Spleen (tissue), 7 donors: Measurements from ENCODE around the gene TTC21A.

Source experiments
- POLR2A ChIP-seq, 3 donors: fragments of 450-650 bp; IDR thresholded peaks; one replicate each; pipeline ENCODE4 v1.5.1; 2017; ENCODE audit warnings: antibody characterized with exemption in 3 of 3, mild to moderate bottlenecking in 1 of 3
- TF ChIP-seq, protein P1 (sequence below), 11 experiments: fragments of 200-600 bp in 7 of 11; fragments of 450-650 bp in 4 of 11; sonication (generic) in 4 of 11; IDR thresholded peaks in 8 of 11; conservative IDR thresholded peaks in 3 of 11; 1 replicate in 7 of 11; 2 replicates in 4 of 11; pipeline versions ENCODE4 v1.4.0 to v1.8.0; 2016 to 2021; ENCODE audit warnings: antibody characterized with exemption in 11 of 11, inconsistent platforms in 4 of 11, mild to moderate bottlenecking in 1 of 11
- donor health status: DM: no; HTN: no; CAD: no; lungs with moderate emphysema.
- donor health status: DM: no; HTN: no; CAD: no.
- donor health status: DM: no; HTN: no; CAD: no.

- TF ChIP-seq, protein P1, sequence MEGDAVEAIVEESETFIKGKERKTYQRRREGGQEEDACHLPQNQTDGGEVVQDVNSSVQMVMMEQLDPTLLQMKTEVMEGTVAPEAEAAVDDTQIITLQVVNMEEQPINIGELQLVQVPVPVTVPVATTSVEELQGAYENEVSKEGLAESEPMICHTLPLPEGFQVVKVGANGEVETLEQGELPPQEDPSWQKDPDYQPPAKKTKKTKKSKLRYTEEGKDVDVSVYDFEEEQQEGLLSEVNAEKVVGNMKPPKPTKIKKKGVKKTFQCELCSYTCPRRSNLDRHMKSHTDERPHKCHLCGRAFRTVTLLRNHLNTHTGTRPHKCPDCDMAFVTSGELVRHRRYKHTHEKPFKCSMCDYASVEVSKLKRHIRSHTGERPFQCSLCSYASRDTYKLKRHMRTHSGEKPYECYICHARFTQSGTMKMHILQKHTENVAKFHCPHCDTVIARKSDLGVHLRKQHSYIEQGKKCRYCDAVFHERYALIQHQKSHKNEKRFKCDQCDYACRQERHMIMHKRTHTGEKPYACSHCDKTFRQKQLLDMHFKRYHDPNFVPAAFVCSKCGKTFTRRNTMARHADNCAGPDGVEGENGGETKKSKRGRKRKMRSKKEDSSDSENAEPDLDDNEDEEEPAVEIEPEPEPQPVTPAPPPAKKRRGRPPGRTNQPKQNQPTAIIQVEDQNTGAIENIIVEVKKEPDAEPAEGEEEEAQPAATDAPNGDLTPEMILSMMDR (IDR thresholded peaks at IDR 0.05 in 8 of 11, conservative IDR thresholded peaks at IDR 0.05 in 3 of 11) = no peak
- no peak for TF ChIP-seq POLR2A (IDR thresholded peaks at IDR 0.05)
These were observed 64.4 kb downstream of the TTC21A start for GRCh38 chr3:39171860-39172259.
